A549 (cell line): Measurements from ENCODE around the gene RCOR3. TPM values are rescaled to one million over a fixed set of nuclear protein-coding genes. Genes with fewer than 3 reads are reported as not detected.

Experiments used
- ATAC-seq, 2 experiments: fragments of 200-7000 bp in 1 of 2; fragments of >200 bp in 1 of 2; cut with Nextera tagmentation in 1 of 2; cut with Tn5 transposase in 1 of 2; 3 replicates each; pipeline versions ENCODE4 v1.8.0 to v1.9.1; 2018 to 2020; ENCODE audit warnings: mild to moderate bottlenecking in 1 of 2, moderate library complexity in 1 of 2
- CTCF ChIA-PET: fragments of 300-600 bp; sonication (Branson Sonifier 250); formaldehyde crosslinking; extraction: SDS; loops from one replicate; lab custom pipeline; 2021; ENCODE audit warnings: antibody characterized with exemption, inconsistent platforms; lab: Yijun Ruan, JAX
- POLR2A ChIA-PET: fragments of 350-600 bp; formaldehyde crosslinking; extraction: SDS; loops from one replicate; lab custom pipeline; 2021; ENCODE audit warnings: antibody characterized with exemption, inconsistent platforms; lab: Yijun Ruan, JAX
- DNase-seq, 2 experiments: peaks; one replicate each; pipeline versions ENCODE4 v3.0.0 to v3.0.0-alpha.2; 2011 to 2016; ENCODE audit warnings: low read depth in 1 of 2, low spot score in 1 of 2
- FAIRE-seq: peaks from 2 replicates; lab custom pipeline; 2011; peaks lifted over from hg19 to GRCh38; lab: Jason Lieb, UNC
- H3K27ac ChIP-seq, 2 experiments: fragments of >200 bp; sonication (Bioruptor Twin); formaldehyde crosslinking; 3 replicates each; pipeline ENCODE4 v1.5.1; 2016 to 2017
- H3K4me1 ChIP-seq: fragments of >200 bp; sonication (Bioruptor Twin); formaldehyde crosslinking; 3 replicates; pipeline ENCODE4 v1.6.1; 2016
- H3K4me2 ChIP-seq: fragments of >200 bp; sonication (Bioruptor Twin); formaldehyde crosslinking; 3 replicates; pipeline ENCODE4 v1.6.1; 2016
- H3K4me3 ChIP-seq: fragments of >200 bp; sonication (Bioruptor Twin); formaldehyde crosslinking; 3 replicates; pipeline ENCODE4 v1.5.1; 2016
- H3K9me3 ChIP-seq: fragments of >200 bp; sonication (Bioruptor Twin); formaldehyde crosslinking; 3 replicates; pipeline ENCODE4 v1.6.1; 2016
- BHLHE40 ChIP-seq: IDR thresholded peaks from 2 replicates; pipeline ENCODE4 v1.6.1; 2012; ENCODE audit warnings: low read depth, low read length, inconsistent platforms
- CEBPB ChIP-seq, 2 experiments: fragments of >200 bp in 1 of 2; sonication (Bioruptor Twin) in 1 of 2; formaldehyde crosslinking in 1 of 2; IDR thresholded peaks; 2 replicates each; pipeline ENCODE4 v1.6.1; 2012 to 2016
- CHD4 ChIP-seq: fragments of 200-600 bp; sonication (generic); IDR thresholded peaks from 2 replicates; pipeline ENCODE4 v1.6.1; 2016; ENCODE audit warnings: antibody characterized with exemption, mild to moderate bottlenecking, borderline replicate concordance
- EHF ChIP-seq: fragments of 250-450 bp; sonication (Bioruptor Pico); IDR thresholded peaks from 2 replicates; pipeline ENCODE4 v1.5.0; 2020; ENCODE audit warnings: mild to moderate bottlenecking
- ESRRA ChIP-seq: fragments of 150-350 bp; IDR thresholded peaks from 2 replicates; pipeline ENCODE4 v1.6.1; 2014; ENCODE audit warnings: mild to moderate bottlenecking, low read length, borderline replicate concordance
- FOSL2 ChIP-seq, 2 experiments: fragments of 450-650 bp in 1 of 2; fragments of >200 bp in 1 of 2; sonication (Bioruptor Twin) in 1 of 2; formaldehyde crosslinking; IDR thresholded peaks; 2 replicates each; pipeline versions ENCODE4 v1.5.0 to v1.6.1; 2016 to 2020; ENCODE audit warnings: mild to moderate bottlenecking in 1 of 2, moderate library complexity in 1 of 2
- KDM1A ChIP-seq: fragments of 200-600 bp; sonication (generic); IDR thresholded peaks from 2 replicates; pipeline ENCODE4 v1.6.1; 2016; ENCODE audit warnings: low read depth, mild to moderate bottlenecking
- NPAS2 ChIP-seq: fragments of 250-450 bp; sonication (Bioruptor Pico); IDR thresholded peaks from 2 replicates; pipeline ENCODE4 v1.8.0; 2022; ENCODE audit warnings: mild to moderate bottlenecking, moderate library complexity, borderline replicate concordance
- NR3C1 ChIP-seq: fragments of >200 bp; sonication (Bioruptor Twin); formaldehyde crosslinking; IDR thresholded peaks from 3 replicates; pipeline ENCODE4 v1.6.1; 2017
- POLR2AphosphoS2 ChIP-seq: conservative IDR thresholded peaks from 2 replicates; pipeline ENCODE4 v1.6.1; 2012; ENCODE audit warnings: low read length, improper control_type of control experiment, inconsistent platforms
- RNF2 ChIP-seq: fragments of 200-600 bp; sonication (generic); IDR thresholded peaks from 2 replicates; pipeline ENCODE4 v1.6.1; 2016; ENCODE audit warnings: low read depth, mild to moderate bottlenecking, antibody characterized with exemption, moderate library complexity, borderline replicate concordance
- TP53 ChIP-seq: fragments of 250-450 bp; sonication (Bioruptor Pico); IDR thresholded peaks from 2 replicates; pipeline ENCODE4 v1.5.0; 2021; ENCODE audit warnings: mild to moderate bottlenecking, moderate library complexity
- WGBS: methylation state at CpG from one replicate; pipeline ENCODE4 v1.1.6; 2017; ENCODE audit errors: missing lambda C conversion rate; 5-methylcytosine and 5-hydroxymethylcytosine counted together
- polyA plus RNA-seq, 4 experiments: library from polyadenylated mRNA; depleted of rRNA in 3 of 4; stranded (reverse); fragments of >200 nt; fragmentation: RNase III in 1 of 4; extraction: RNeasy Plus Mini Kit Qiagen cat#74134 plus additional on column Dnase treatment in 1 of 4; gene quantifications; 2 replicates in 3 of 4; 3 replicates in 1 of 4; pipeline ENCODE4 v1.2.3, GENCODE V29; 2011 to 2017
- TF ChIP-seq, protein P1 (sequence below): IDR thresholded peaks from 2 replicates; pipeline ENCODE4 v1.6.1; 2012; ENCODE audit warnings: low read depth, borderline replicate concordance
- TF ChIP-seq, protein P2 (sequence below): fragments of 150-350 bp; IDR thresholded peaks from 2 replicates; pipeline ENCODE4 v1.6.1; 2014; ENCODE audit warnings: low read depth, mild to moderate bottlenecking, low read length
- TF ChIP-seq, protein P3 (sequence below): fragments of >200 bp; sonication (Bioruptor Twin); formaldehyde crosslinking; IDR thresholded peaks from 2 replicates; pipeline ENCODE4 v1.6.1; 2016
- TF ChIP-seq, protein P4 (sequence below): fragments of 200-600 bp; sonication (generic); IDR thresholded peaks from 2 replicates; pipeline ENCODE4 v1.6.1; 2016; ENCODE audit warnings: antibody characterized with exemption, mild to moderate bottlenecking, moderate library complexity
- TF ChIP-seq, protein P5 (sequence below): fragments of 450-650 bp; IDR thresholded peaks from 2 replicates; pipeline ENCODE4 v1.6.1; 2014; ENCODE audit warnings: antibody characterized with exemption

The RCOR3 gene
- polyA plus RNA-seq, 2 of the 4 experiments (the other 2 are of a cell fraction): 16.3 to 40.7 TPM

DNA sequence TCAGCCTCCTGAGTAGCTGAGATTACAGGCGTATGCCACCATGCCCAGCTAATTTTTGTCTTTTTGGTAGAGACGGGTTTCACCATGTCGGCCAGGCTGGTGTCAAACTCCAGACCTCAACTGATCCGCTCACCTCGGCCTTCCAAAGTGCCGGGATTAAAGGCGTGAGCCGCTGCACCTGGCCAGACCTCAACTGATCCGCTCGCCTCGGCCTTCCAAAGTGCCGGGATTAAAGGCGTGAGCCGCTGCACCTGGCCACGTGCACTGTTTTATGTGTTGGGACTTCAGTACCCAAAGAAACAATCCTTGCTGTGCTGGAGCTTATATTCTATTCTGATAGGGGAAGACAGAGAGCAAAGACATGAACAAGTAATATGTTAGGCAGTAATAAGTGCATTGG is 77.6 kb downstream of the RCOR3 start:
- 81% methylated on average over 15 of the region's 15 CpGs for WGBS
- no peak for DNase-seq
- no peak overlapping the region for H3K4me2 ChIP-seq
- no peaks in the 10 kb centered on the region for H3K9me3 ChIP-seq
- ChIA-PET CTCF (interaction anchor here (0.6 to 1.6 kb wide), 5 partner anchors 13 to 178 kb away, joined by 3 to 5 read pairs (median 4); no protein-coding TSS in a partner anchor), POLR2A (no interaction called here)
- no peak for TF ChIP-seq FOSL2 (IDR thresholded peaks at IDR 0.05)
- no peak for TF ChIP-seq FOSL2 (CRISPR knock-in tag; IDR thresholded peaks at IDR 0.05)
- no peak for TF ChIP-seq CHD4
- TF ChIP-seq, protein P1, sequence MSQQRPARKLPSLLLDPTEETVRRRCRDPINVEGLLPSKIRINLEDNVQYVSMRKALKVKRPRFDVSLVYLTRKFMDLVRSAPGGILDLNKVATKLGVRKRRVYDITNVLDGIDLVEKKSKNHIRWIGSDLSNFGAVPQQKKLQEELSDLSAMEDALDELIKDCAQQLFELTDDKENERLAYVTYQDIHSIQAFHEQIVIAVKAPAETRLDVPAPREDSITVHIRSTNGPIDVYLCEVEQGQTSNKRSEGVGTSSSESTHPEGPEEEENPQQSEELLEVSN: no peak
- TF ChIP-seq ESRRA: no peak
- TF ChIP-seq NR3C1: no peak
- TF ChIP-seq RNF2: no peak
- TF ChIP-seq, all 56 proteins: peak for 0
- FAIRE-seq (no peak), ATAC-seq (no peak)
- H3K4me1 ChIP-seq: peaks cover 38% of the 10 kb centered on the region
- no peak overlapping the region for H3K4me3 ChIP-seq
- no peak overlapping the region for H3K27ac ChIP-seq

DNA sequence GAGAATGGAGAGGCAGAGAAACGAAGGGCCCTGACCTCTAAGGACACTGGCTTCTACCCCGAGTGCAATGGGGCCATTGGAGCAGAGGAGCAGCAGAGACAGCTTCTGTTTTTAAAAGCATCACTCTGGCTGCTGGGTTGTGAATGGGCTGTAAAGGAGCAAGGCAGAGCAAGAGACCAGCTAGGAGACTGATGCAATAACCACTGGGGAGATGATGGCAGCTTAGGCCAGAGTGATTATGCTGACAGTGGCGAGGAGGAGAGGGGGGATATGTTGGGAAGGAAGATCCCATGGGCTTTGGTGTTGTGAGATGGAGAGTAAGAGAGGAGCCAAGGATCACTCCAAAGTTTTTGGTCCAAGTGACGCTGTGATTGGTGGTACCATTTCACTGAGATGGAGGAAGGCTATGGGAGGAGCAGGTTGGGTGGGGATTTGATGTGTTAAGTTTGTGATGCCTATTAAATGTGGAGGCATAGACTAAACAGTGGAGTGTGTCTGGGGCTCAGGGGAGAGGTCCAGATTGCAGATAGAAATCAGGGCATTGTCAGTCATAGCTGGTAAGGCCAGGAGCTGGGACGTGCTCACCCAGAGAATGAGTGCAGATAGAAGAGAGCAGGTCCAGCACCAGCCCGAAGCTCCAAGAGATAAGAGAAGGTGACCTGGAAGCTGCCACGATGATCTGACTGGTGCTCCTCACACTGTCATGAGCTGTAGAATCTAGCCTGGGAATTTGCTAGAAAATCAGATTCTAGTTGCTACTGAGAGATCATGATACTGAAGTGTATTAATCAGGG is 78.5 kb downstream of the RCOR3 start:
- FAIRE-seq (no peak), DNase-seq (no peak), ATAC-seq (no peak)
- Histone ChIP-seq H3K9me3 (no peaks in the 10 kb centered on the region), H3K4me3 (no peak overlapping the region), H3K27ac (no peak overlapping the region), H3K4me1 (peaks cover 33% of the 10 kb centered on the region), H3K4me2 (no peak overlapping the region)
- 82% methylated on average over 7 of the region's 7 CpGs for WGBS
- CTCF ChIA-PET: interaction anchor here (0.6 to 3.2 kb wide), 6 partner anchors 8 to 132 kb away, joined by 3 to 22 read pairs (median 4); partner anchors contain the start of gene TRAF5
- TF ChIP-seq KDM1A (no peak), TP53 (CRISPR knock-in tag) (no peak)
- TF ChIP-seq, protein P2, sequence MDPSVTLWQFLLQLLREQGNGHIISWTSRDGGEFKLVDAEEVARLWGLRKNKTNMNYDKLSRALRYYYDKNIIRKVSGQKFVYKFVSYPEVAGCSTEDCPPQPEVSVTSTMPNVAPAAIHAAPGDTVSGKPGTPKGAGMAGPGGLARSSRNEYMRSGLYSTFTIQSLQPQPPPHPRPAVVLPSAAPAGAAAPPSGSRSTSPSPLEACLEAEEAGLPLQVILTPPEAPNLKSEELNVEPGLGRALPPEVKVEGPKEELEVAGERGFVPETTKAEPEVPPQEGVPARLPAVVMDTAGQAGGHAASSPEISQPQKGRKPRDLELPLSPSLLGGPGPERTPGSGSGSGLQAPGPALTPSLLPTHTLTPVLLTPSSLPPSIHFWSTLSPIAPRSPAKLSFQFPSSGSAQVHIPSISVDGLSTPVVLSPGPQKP: no peak
- TF ChIP-seq, protein P3, sequence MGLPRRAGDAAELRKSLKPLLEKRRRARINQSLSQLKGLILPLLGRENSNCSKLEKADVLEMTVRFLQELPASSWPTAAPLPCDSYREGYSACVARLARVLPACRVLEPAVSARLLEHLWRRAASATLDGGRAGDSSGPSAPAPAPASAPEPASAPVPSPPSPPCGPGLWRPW: no peak
- POLR2A ChIA-PET: no interaction called here

DNA sequence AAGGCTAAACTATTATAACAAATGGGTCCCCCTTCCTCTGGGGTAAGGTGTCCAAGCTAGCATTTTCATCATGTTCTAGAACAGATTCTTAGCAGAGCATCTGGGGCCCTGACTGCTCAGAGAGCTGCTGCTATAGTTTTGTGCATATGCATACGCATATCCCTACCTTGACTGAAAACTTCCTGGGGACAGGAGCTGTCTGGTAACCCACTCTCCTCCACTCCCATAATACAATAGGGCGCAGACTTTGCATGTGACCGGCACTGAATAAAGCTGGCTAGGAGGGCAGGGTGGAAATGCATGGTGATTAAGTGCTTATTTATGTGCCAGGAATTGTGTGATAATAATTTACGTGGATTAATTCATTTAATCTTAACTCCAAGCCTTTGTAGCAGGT is 79.1 kb downstream of the RCOR3 start:
- H3K4me3 ChIP-seq: no peak overlapping the region
- no peak overlapping the region for H3K27ac ChIP-seq
- ATAC-seq (no peak), DNase-seq (no peak), FAIRE-seq (no peak)
- no peaks in the 10 kb centered on the region for H3K9me3 ChIP-seq
- 88% methylated on average over 4 of the region's 4 CpGs for WGBS
- TF ChIP-seq CEBPB (IDR thresholded peaks at IDR 0.05) (no peak), NPAS2 (no peak), POLR2AphosphoS2 (no peak), BHLHE40 (no peak), EHF (CRISPR knock-in tag) (no peak)
- TF ChIP-seq, protein P4, sequence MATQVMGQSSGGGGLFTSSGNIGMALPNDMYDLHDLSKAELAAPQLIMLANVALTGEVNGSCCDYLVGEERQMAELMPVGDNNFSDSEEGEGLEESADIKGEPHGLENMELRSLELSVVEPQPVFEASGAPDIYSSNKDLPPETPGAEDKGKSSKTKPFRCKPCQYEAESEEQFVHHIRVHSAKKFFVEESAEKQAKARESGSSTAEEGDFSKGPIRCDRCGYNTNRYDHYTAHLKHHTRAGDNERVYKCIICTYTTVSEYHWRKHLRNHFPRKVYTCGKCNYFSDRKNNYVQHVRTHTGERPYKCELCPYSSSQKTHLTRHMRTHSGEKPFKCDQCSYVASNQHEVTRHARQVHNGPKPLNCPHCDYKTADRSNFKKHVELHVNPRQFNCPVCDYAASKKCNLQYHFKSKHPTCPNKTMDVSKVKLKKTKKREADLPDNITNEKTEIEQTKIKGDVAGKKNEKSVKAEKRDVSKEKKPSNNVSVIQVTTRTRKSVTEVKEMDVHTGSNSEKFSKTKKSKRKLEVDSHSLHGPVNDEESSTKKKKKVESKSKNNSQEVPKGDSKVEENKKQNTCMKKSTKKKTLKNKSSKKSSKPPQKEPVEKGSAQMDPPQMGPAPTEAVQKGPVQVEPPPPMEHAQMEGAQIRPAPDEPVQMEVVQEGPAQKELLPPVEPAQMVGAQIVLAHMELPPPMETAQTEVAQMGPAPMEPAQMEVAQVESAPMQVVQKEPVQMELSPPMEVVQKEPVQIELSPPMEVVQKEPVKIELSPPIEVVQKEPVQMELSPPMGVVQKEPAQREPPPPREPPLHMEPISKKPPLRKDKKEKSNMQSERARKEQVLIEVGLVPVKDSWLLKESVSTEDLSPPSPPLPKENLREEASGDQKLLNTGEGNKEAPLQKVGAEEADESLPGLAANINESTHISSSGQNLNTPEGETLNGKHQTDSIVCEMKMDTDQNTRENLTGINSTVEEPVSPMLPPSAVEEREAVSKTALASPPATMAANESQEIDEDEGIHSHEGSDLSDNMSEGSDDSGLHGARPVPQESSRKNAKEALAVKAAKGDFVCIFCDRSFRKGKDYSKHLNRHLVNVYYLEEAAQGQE: no peak
- TF ChIP-seq, protein P5, sequence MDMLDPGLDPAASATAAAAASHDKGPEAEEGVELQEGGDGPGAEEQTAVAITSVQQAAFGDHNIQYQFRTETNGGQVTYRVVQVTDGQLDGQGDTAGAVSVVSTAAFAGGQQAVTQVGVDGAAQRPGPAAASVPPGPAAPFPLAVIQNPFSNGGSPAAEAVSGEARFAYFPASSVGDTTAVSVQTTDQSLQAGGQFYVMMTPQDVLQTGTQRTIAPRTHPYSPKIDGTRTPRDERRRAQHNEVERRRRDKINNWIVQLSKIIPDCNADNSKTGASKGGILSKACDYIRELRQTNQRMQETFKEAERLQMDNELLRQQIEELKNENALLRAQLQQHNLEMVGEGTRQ: no peak
- peaks cover 27% of the 10 kb centered on the region for H3K4me1 ChIP-seq
- ChIA-PET CTCF (interaction anchor here (0.6 to 3.2 kb wide), 7 partner anchors 8 to 242 kb away, joined by 3 to 22 read pairs (median 4); partner anchors contain the start of gene TRAF5), POLR2A (no interaction called here)
- no peak overlapping the region for H3K4me2 ChIP-seq
